ENCODE measurements around the gene ANK3. TPM values are rescaled to one million over a fixed set of nuclear protein-coding genes. Genes with fewer than 3 reads are reported as not detected.

ANK3 gene
- total RNA-seq, 1 experiment from 2014 or later, result 6.7 TPM

GRCh38 chr10:60369547-60369930, 20.1 kb downstream of the ANK3 start:
- Mint-ChIP-seq H3K4me1 (ENCODE audit: insufficient read depth, unreplicated experiment) (no peaks in the 10 kb centered on the region), H3K4me3 (ENCODE audit: unreplicated experiment) (no peak overlapping the region), H3K9me3 (ENCODE audit: unreplicated experiment) (no peaks in the 10 kb centered on the region), H3K36me3 (ENCODE audit: insufficient read depth, unreplicated experiment) (no peaks in the 10 kb centered on the region), H3K27me3 (ENCODE audit: insufficient read depth, unreplicated experiment) (no peaks in the 10 kb centered on the region), H3K27ac (ENCODE audit: low read depth, unreplicated experiment) (no peak overlapping the region)
- DNase-seq (ENCODE audit: unreplicated experiment), result no peak
- TF ChIP-seq CTCF (IDR thresholded peaks at IDR 0.05; ENCODE audit: unreplicated experiment), result no peak
- intact Hi-C loops (cut with micrococcal nuclease), result no loop called here
- ChIA-PET POLR2A (interaction anchor here (0.7 to 0.8 kb wide), 2 partner anchors 16 to 397 kb away, joined by 3 to 4 read pairs; no protein-coding TSS in a partner anchor), CTCF (no interaction called here)
- BruUV-seq (replicated peaks), result no TSS peak

GRCh38 chr10:60368875-60369546, 20.7 kb downstream of the ANK3 start:
- Mint-ChIP-seq H3K4me1 (ENCODE audit: insufficient read depth, unreplicated experiment) (no peaks in the 10 kb centered on the region), H3K36me3 (ENCODE audit: insufficient read depth, unreplicated experiment) (no peaks in the 10 kb centered on the region), H3K27ac (ENCODE audit: low read depth, unreplicated experiment) (no peak overlapping the region), H3K27me3 (ENCODE audit: insufficient read depth, unreplicated experiment) (no peaks in the 10 kb centered on the region), H3K4me3 (ENCODE audit: unreplicated experiment) (no peak overlapping the region), H3K9me3 (ENCODE audit: unreplicated experiment) (no peaks in the 10 kb centered on the region)
- intact Hi-C loops (cut with micrococcal nuclease), result no loop called here
- no TSS peak for BruUV-seq (replicated peaks)
- CTCF ChIA-PET, result interaction anchor here (0.6 kb wide), 1 partner anchor 269 kb away, joined by 4 read pairs; no protein-coding TSS in a partner anchor
- no peak for TF ChIP-seq CTCF (IDR thresholded peaks at IDR 0.05; ENCODE audit: unreplicated experiment)
- DNase-seq (ENCODE audit: unreplicated experiment), result no peak
- POLR2A ChIA-PET, result interaction anchor here (0.7 to 0.8 kb wide), 2 partner anchors 16 to 396 kb away, joined by 3 to 4 read pairs; no protein-coding TSS in a partner anchor

- no peak overlapping the region for H3K4me3 Mint-ChIP-seq (ENCODE audit: unreplicated experiment)
- ChIA-PET POLR2A (no interaction called here), CTCF (no interaction called here)
- no TSS peak for BruUV-seq (replicated peaks)
- no peak overlapping the region for H3K27ac Mint-ChIP-seq (ENCODE audit: low read depth, unreplicated experiment)
- H3K4me1 Mint-ChIP-seq (ENCODE audit: insufficient read depth, unreplicated experiment), result no peaks in the 10 kb centered on the region
- DNase-seq (ENCODE audit: unreplicated experiment), result no peak
- no peaks in the 10 kb centered on the region for H3K27me3 Mint-ChIP-seq (ENCODE audit: insufficient read depth, unreplicated experiment)
- no peaks in the 10 kb centered on the region for H3K9me3 Mint-ChIP-seq (ENCODE audit: unreplicated experiment)
- TF ChIP-seq CTCF (IDR thresholded peaks at IDR 0.05; ENCODE audit: unreplicated experiment), result no peak
- intact Hi-C loops (cut with micrococcal nuclease), result no loop called here
- H3K36me3 Mint-ChIP-seq (ENCODE audit: insufficient read depth, unreplicated experiment), result no peaks in the 10 kb centered on the region
Measured at GRCh38 chr10:60367901-60368300, 21.8 kb downstream of the ANK3 start.

- H3K27ac Mint-ChIP-seq (ENCODE audit: low read depth, unreplicated experiment), result no peak overlapping the region
- H3K36me3 Mint-ChIP-seq (ENCODE audit: insufficient read depth, unreplicated experiment), result no peaks in the 10 kb centered on the region
- H3K27me3 Mint-ChIP-seq (ENCODE audit: insufficient read depth, unreplicated experiment), result no peaks in the 10 kb centered on the region
- H3K9me3 Mint-ChIP-seq (ENCODE audit: unreplicated experiment), result no peaks in the 10 kb centered on the region
- H3K4me3 Mint-ChIP-seq (ENCODE audit: unreplicated experiment), result no peak overlapping the region
- intact Hi-C loops (cut with micrococcal nuclease), result no loop called here
- BruUV-seq (replicated peaks), result no TSS peak
- DNase-seq (ENCODE audit: unreplicated experiment), result no peak
- no peaks in the 10 kb centered on the region for H3K4me1 Mint-ChIP-seq (ENCODE audit: insufficient read depth, unreplicated experiment)
- CTCF ChIA-PET, result interaction anchor here (0.5 kb wide), 1 partner anchor 143 kb away, joined by 3 read pairs; no protein-coding TSS in a partner anchor
- no peak for TF ChIP-seq CTCF (IDR thresholded peaks at IDR 0.05; ENCODE audit: unreplicated experiment)
- POLR2A ChIA-PET, result interaction anchor here (0.7 kb wide), 1 partner anchor 54 kb away, joined by 3 read pairs; no protein-coding TSS in a partner anchor
Measured at GRCh38 chr10:60367431-60367830, 22.2 kb downstream of the ANK3 start.

All from MCF 10A (cell line).